H1 (cell line): ENCODE data around the gene PCDHA1. TPM values are rescaled to one million over a fixed set of nuclear protein-coding genes. Genes with fewer than 3 reads are reported as not detected.
A peak's percentile ranks its signal among the peaks of the same experiment; 100 is the strongest.

Experiments
- CTCF ChIA-PET: fragments of 300-600 bp; sonication (Branson Sonifier 250); formaldehyde crosslinking; loops from one replicate; lab custom pipeline; 2021; ENCODE audit not compliant: partially characterized antibody; lab: Charles Lee
- POLR2A ChIA-PET: fragments of 300-600 bp; sonication (Branson Sonifier 250); formaldehyde crosslinking; loops from one replicate; lab custom pipeline; 2021; ENCODE audit warnings: inconsistent platforms; ENCODE audit not compliant: partially characterized antibody; lab: Charles Lee
- DNase-seq, 2 experiments: peaks; one replicate each; pipeline versions ENCODE4 v3.0.0 to v3.0.0-alpha.2; 2010 to 2022; ENCODE audit warnings: low spot score in 2 of 2, low read depth in 1 of 2, mixed read lengths in 1 of 2
- FAIRE-seq: peaks from 2 replicates; lab custom pipeline; 2011; peaks lifted over from hg19 to GRCh38; lab: Jason Lieb, UNC
- H2AFZ ChIP-seq: 2 replicates; pipeline ENCODE4 v1.8.1; 2012; ENCODE audit warnings: low read length, inconsistent platforms
- H2AK5ac ChIP-seq: 2 replicates; pipeline ENCODE4 v1.6.1; 2013; ENCODE audit warnings: low read depth, low read length
- H2BK120ac ChIP-seq: replicated peaks from 2 replicates; pipeline ENCODE3; 2013; ENCODE audit warnings: low read depth, low read length, inconsistent platforms
- H2BK12ac ChIP-seq: 2 replicates; pipeline ENCODE4 v1.6.1; 2013; ENCODE audit warnings: low read depth, low read length
- H2BK15ac ChIP-seq: 2 replicates; pipeline ENCODE4 v1.6.1; 2013; ENCODE audit warnings: low read length
- H2BK20ac ChIP-seq: 2 replicates; pipeline ENCODE4 v1.6.1; 2013; ENCODE audit warnings: low read length
- H2BK5ac ChIP-seq: 2 replicates; pipeline ENCODE4 v1.6.1; 2013; ENCODE audit warnings: low read depth, low read length
- H3K14ac ChIP-seq: 2 replicates; pipeline ENCODE4 v1.6.1; 2013; ENCODE audit warnings: inconsistent platforms; ENCODE audit not compliant: insufficient read length
- H3K18ac ChIP-seq: 2 replicates; pipeline ENCODE4 v1.6.1; 2013; ENCODE audit warnings: low read length; ENCODE audit errors: extremely low read depth
- H3K23ac ChIP-seq: 2 replicates; pipeline ENCODE4 v1.6.1; 2013; ENCODE audit warnings: inconsistent platforms; ENCODE audit not compliant: insufficient read length
- H3K23me2 ChIP-seq: 2 replicates; pipeline ENCODE4 v1.6.1; 2013; ENCODE audit warnings: low read depth, low read length
- H3K27ac ChIP-seq: 2 replicates; pipeline ENCODE4 v1.6.1; 2011; ENCODE audit warnings: low read depth, low read length, inconsistent platforms
- H3K27me3 ChIP-seq, 4 experiments: replicated peaks in 1 of 4; 1 replicate in 1 of 4; 2 replicates in 3 of 4; pipeline versions ENCODE4 v1.6.1 to v1.8.1; 2011 to 2013; ENCODE audit warnings: low read length in 3 of 4, mild to moderate bottlenecking in 3 of 4, inconsistent platforms in 2 of 4, mixed read lengths in 2 of 4, moderate library complexity in 1 of 4; ENCODE audit not compliant: control insufficient read depth in 3 of 4, insufficient read depth in 3 of 4; ENCODE audit errors: extremely low read depth in 1 of 4
- H3K36me3 ChIP-seq, 4 experiments: 2 replicates each; pipeline versions ENCODE4 v1.6.1 to v1.8.1; 2011 to 2013; ENCODE audit warnings: mild to moderate bottlenecking in 4 of 4, low read length in 3 of 4, moderate library complexity in 2 of 4, control low read depth in 1 of 4, inconsistent platforms in 1 of 4; ENCODE audit not compliant: insufficient read depth in 4 of 4, control insufficient read depth in 2 of 4
- H3K4ac ChIP-seq: replicated peaks from 2 replicates; pipeline ENCODE3; 2013; ENCODE audit warnings: low read length, low read depth, mixed read lengths, inconsistent platforms; ENCODE audit not compliant: insufficient read length
- H3K4me1 ChIP-seq, 4 experiments: replicated peaks in 1 of 4; 1 replicate in 1 of 4; 2 replicates in 3 of 4; pipeline versions ENCODE4 v1.6.1 to v1.8.1; 2011 to 2013; ENCODE audit warnings: low read length in 3 of 4, inconsistent platforms in 2 of 4, mixed read lengths in 1 of 4; ENCODE audit not compliant: insufficient read depth in 4 of 4, control insufficient read depth in 3 of 4
- H3K4me2 ChIP-seq, 2 experiments: 2 replicates each; pipeline versions ENCODE4 v1.6.1 to v1.8.1; 2011 to 2013; ENCODE audit warnings: low read depth in 2 of 2, low read length in 2 of 2, control low read depth in 1 of 2, inconsistent platforms in 1 of 2, mild to moderate bottlenecking in 1 of 2; ENCODE audit not compliant: insufficient read depth in 1 of 2
- H3K4me3 ChIP-seq, 4 experiments: fragments of 200-600, 300-600 bp in 1 of 4; sonication (generic), shearing (Covaris generic), sonication (Bioruptor Twin) in 1 of 4; 2 replicates each; pipeline versions ENCODE4 v1.5.1 to v1.8.1; 2011 to 2016; ENCODE audit warnings: low read length in 4 of 4, low read depth in 3 of 4, control low read depth in 2 of 4, inconsistent platforms in 2 of 4, mild to moderate bottlenecking in 2 of 4, mixed read lengths in 1 of 4, moderate library complexity in 1 of 4; ENCODE audit not compliant: insufficient read depth in 2 of 4; ENCODE audit errors: extremely low read depth in 1 of 4
- H3K56ac ChIP-seq: replicated peaks from 2 replicates; pipeline ENCODE3; 2013; ENCODE audit warnings: low read depth, mild to moderate bottlenecking, mixed read lengths, low read length, inconsistent platforms; ENCODE audit not compliant: insufficient read length
- H3K79me1 ChIP-seq: 2 replicates; pipeline ENCODE4 v1.6.1; 2013; ENCODE audit warnings: low read depth, low read length, control low read depth
- H3K79me2 ChIP-seq, 2 experiments: 2 replicates each; pipeline versions ENCODE4 v1.6.1 to v1.8.1; 2012 to 2013; ENCODE audit warnings: low read length in 2 of 2, mild to moderate bottlenecking in 2 of 2, inconsistent platforms in 1 of 2; ENCODE audit not compliant: insufficient read depth in 2 of 2, control insufficient read depth in 1 of 2
- H3K9ac ChIP-seq, 4 experiments: replicated peaks in 1 of 4; 1 replicate in 1 of 4; 2 replicates in 3 of 4; pipeline versions ENCODE4 v1.6.1 to v1.8.1; 2011 to 2013; ENCODE audit warnings: low read depth in 3 of 4, low read length in 3 of 4, control low read depth in 2 of 4, mild to moderate bottlenecking in 2 of 4, moderate library complexity in 2 of 4, inconsistent platforms in 1 of 4; ENCODE audit errors: extremely low read depth in 1 of 4
- H3K9me3 ChIP-seq, 2 experiments: 2 replicates each; pipeline versions ENCODE4 v1.6.1 to v1.8.1; 2012 to 2013; ENCODE audit warnings: mild to moderate bottlenecking in 2 of 2, moderate library complexity in 2 of 2, control low read depth in 1 of 2, inconsistent platforms in 1 of 2, low read depth in 1 of 2, low read length in 1 of 2, mixed read lengths in 1 of 2; ENCODE audit not compliant: insufficient read depth in 2 of 2
- H4K20me1 ChIP-seq, 2 experiments: replicated peaks in 1 of 2; 2 replicates each; pipeline versions ENCODE3 to v1.8.1; 2011 to 2013; ENCODE audit warnings: inconsistent platforms in 2 of 2, low read length in 2 of 2, mild to moderate bottlenecking in 1 of 2; ENCODE audit not compliant: insufficient read depth in 2 of 2, control insufficient read depth in 1 of 2
- H4K5ac ChIP-seq: 2 replicates; pipeline ENCODE4 v1.6.1; 2013; ENCODE audit warnings: low read length, low read depth, mixed read lengths, inconsistent platforms; ENCODE audit not compliant: insufficient read length
- H4K8ac ChIP-seq: 2 replicates; pipeline ENCODE4 v1.8.0; 2013; ENCODE audit warnings: mild to moderate bottlenecking, moderate library complexity, low read length, inconsistent platforms; ENCODE audit not compliant: insufficient read depth; ENCODE audit errors: extremely low read depth
- H4K91ac ChIP-seq: replicated peaks from 2 replicates; pipeline ENCODE3; 2013; ENCODE audit warnings: low read length, mixed read lengths, inconsistent platforms; ENCODE audit not compliant: insufficient read length
- KDM4A ChIP-seq: IDR thresholded peaks from one replicate; pipeline ENCODE4 v1.7.1; 2012; ENCODE audit warnings: low read depth, mild to moderate bottlenecking, moderate library complexity, low read length, inconsistent platforms; ENCODE audit not compliant: severe bottlenecking
- POU5F1 ChIP-seq: IDR thresholded peaks from 2 replicates; pipeline ENCODE4 v1.6.1; 2011; ENCODE audit warnings: low read depth, mild to moderate bottlenecking, low read length, moderate library complexity
- YY1 ChIP-seq: IDR thresholded peaks from 2 replicates; pipeline ENCODE4 v1.6.1; 2011; ENCODE audit warnings: low read depth, mild to moderate bottlenecking, low read length
- WGBS, 2 experiments: shearing (Covaris generic) in 1 of 2; methylation state at CpG; one replicate each; pipeline versions ENCODE4 v1.1.6 to v1.1.7; 2013 to 2015; ENCODE audit warnings: low lambda C conversion rate in 2 of 2, mixed read lengths in 2 of 2, inconsistent platforms in 1 of 2, low coverage in 1 of 2, missing lambda C conversion rate in 1 of 2; ENCODE audit not compliant: insufficient replicate concordance in 2 of 2, insufficient coverage in 1 of 2, insufficient read length in 1 of 2; ENCODE audit errors: extremely low coverage in 1 of 2, missing lambda C conversion rate in 1 of 2; 5-methylcytosine and 5-hydroxymethylcytosine counted together
- polyA plus RNA-seq, 7 experiments: library from polyadenylated mRNA; depleted of rRNA in 3 of 7; stranded (reverse) in 5 of 7; unstranded in 2 of 7; fragments of >200 nt in 5 of 7; fragments of 200-250 nt in 2 of 7; gene quantifications; 1 replicate in 5 of 7; 2 replicates in 1 of 7; 4 replicates in 1 of 7; pipeline versions ENCODE4 v1.2.1 to v1.2.3, GENCODE V29; 2011 to 2013; ENCODE audit warnings: missing spikeins in 2 of 7, mixed read lengths in 2 of 7
- total RNA-seq: library from RNA; stranded (reverse); fragmentation: NEBNext Ultra II Directional; extraction: Animal tissue kit (Norgen Biotek cat#: 25700); gene quantifications from 2 replicates; pipeline ENCODE4 v1.2.1, GENCODE V29; 2021

Gene PCDHA1
- total and polyA plus RNA-seq, 2 of the 8 experiments (the other 6 are each of a cell fraction or from before 2014, with no cell fraction given) = 0.23 to 0.50 TPM

GRCh38 chr5:140996060-140996459 is 210.1 kb downstream of the PCDHA1 start:
- ChIA-PET CTCF (no interaction called here), POLR2A (interaction anchor here (2.0 kb wide), 1 partner anchor 44 kb away, joined by 4 read pairs; no protein-coding TSS in a partner anchor)
- Histone ChIP-seq H3K27me3 (no peaks in the 10 kb centered on the region), H3K23ac (no peak overlapping the region), H2BK15ac (0 out of 2 replicates have a peak overlapping the region, but pooled peaks have one; percentile 9), H3K36me3 (no peaks in the 10 kb centered on the region), H4K20me1 (no peaks in the 10 kb centered on the region), H3K9ac (no peak overlapping the region), H2BK12ac (no peak overlapping the region), H3K23me2 (peaks cover 1% of the 10 kb centered on the region; the same call in 1 of the 2 replicates), H3K18ac (no peak overlapping the region), H3K79me2 (no peaks in the 10 kb centered on the region), H3K79me1 (no peaks in the 10 kb centered on the region), H2BK20ac (no peak overlapping the region), H2AFZ (no peak overlapping the region), H4K91ac (no peak overlapping the region), H2BK120ac (no peak overlapping the region), H3K14ac (no peak overlapping the region), H3K4ac (no peak overlapping the region), H4K8ac (no peak overlapping the region), H4K5ac (no peak overlapping the region), H3K4me1 (peaks cover 3 to 13% (median 11%) of the 10 kb centered on the region in 4 experiments; a peak in 4 of 7 replicates), H3K27ac (peak overlapping the region; percentile 15; the same call in 1 of the 2 replicates), H3K4me2 (no peak overlapping the region), H2AK5ac (no peak overlapping the region), H2BK5ac (no peak overlapping the region), H3K56ac (no peak overlapping the region), H3K4me3 (no peak overlapping the region), H3K9me3 (no peaks in the 10 kb centered on the region)
- FAIRE-seq (no peak), DNase-seq (no peak)
- TF ChIP-seq KDM4A (no peak), YY1 (peak; percentile 68), POU5F1 (no peak)
- WGBS, 2 experiments = 100% methylated on average over 1 of the region's 1 CpG; no CpG with 5 or more reads in 1 of the 2 experiments
